GM18505 (cell line): ENCODE data around the gene AMPD2.

Experiments used
- ATAC-seq: cut with Tn5 transposase; IDR thresholded peaks from one replicate; pipeline ENCODE4 v1.9.1; 2021; ENCODE audit not compliant: unreplicated experiment
- POLR2A ChIP-seq: IDR thresholded peaks from 4 replicates; pipeline ENCODE4 v1.6.1; 2011; ENCODE audit warnings: borderline replicate concordance; ENCODE audit not compliant: insufficient read depth, insufficient read length; ENCODE audit errors: extremely low read depth

AMPD2 gene

DNA sequence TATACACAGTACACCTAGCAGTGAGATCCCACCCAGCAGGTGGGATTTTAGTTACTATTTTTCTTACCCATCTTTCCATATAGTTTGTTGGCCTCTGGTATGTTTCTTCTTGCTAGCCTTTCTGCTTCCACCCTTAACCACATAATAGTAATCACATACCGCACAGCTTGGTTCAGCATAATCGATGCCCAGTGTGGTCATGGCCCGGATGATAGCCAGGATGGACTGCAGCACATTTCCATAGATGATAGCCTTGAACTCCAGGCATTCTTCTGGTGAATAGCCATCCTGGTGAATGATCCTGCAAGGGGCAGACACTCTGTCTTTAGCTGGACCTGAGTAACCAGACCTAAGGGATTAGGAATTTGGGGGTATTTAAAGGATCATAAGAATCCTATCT, 9.8 kb upstream of the AMPD2 start:
- TF ChIP-seq POLR2A: no peak
- ATAC-seq: no peak

DNA sequence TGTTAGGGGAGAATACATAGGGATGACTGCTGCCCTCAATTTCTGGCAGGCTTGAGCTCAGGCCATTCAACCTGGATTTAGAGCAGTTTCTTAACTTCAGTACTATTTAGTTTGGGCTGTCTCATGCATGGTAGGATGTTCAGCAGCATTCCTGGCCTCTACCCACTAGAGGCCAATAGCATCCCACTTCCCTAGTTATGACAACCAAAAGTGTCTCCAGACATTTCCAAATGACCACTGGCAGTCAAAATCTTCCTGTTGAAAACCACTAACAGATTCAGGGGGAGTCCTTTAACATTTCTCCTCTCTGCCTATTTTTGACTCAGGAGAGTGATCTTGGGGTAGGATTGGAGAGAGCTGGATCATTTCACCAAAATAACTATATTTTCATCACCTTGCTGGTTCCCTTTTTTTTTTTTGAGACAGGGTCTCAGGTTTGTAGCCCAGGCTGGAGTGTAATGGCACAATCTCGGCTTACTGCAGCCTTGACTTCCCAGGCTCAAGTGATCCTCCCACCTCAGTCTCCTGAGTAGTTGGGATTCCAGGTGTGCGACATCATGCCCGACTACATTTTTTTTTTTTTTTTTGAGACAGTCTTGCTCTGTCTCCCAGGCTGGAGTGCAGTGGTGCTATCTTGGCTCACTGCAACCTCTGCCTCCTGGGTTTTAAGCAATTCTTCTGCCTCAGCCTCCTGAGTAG, 8.9 kb upstream of the AMPD2 start:
- no peak for TF ChIP-seq POLR2A
- no peak for ATAC-seq

DNA sequence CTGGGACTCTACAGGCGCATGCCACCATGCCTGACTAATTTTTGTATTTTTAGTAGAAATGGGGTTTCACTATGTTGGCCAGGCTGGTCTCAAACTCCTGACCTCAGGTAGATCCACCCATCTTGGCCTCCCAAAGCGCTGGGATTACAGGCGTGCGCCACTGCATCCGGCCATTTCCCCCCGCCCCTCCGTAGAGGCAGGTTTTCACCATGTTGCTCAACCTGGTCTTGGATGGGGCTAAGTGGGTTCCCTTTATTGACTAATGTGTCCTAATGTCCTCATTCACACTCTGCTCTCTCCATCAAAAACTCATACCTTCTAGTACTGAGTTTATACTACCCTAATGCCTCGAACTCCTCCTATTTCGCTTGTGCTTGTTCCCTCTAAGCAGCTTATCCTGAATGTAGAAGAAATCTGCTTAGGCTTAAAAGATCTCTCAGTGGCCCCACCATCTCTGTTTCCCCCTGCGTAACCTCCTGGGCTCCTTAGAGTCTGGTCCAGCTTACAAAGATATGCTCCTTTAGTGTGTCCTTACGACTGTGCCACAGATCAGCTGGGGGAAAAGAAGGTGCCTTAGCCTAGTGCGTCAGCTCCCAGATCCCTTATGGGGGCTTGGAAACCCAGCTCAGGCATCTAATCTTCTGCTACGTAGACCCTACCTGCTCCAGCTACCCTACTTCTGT, 8.2 kb upstream of the AMPD2 start:
- ATAC-seq: no peak
- TF ChIP-seq POLR2A: no peak

DNA sequence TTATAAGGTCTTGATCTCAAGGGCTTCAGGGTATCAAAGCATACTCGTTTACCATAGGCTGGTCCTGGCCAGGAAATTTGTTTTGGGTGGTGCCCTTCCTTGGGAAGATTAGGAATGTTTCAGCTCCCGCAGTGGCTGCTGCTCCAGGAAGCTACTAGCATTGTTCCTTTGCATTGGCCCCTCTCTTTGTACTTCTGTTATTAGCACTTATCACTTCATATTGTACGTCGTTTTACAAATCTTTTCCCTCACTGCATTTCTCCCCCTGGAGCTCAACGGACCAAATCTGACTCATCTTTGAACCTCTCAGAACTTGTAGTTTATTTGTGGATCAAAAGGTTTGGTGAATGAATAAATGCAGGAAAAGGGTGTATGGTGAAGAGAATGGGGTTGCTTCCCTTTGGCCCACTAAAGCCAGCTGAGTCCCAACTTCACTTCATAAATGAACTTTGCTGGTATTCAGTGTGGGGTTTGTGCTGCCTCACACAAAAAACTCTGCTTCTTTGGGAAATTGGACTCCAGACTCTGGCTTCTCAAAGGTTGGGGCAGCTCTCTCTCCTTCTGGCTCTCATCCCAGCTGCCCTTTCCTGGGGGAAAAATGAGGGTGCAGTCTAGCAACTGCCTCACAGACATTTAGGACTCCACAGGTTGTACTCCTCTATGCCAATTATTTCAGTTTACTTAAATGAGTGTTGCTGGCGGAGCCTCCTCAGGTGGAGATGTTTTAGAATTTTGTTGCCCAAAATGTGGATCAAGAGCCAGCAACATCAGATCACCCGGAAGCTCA, 6.1 kb upstream of the AMPD2 start:
- no peak for TF ChIP-seq POLR2A
- ATAC-seq: no peak

DNA sequence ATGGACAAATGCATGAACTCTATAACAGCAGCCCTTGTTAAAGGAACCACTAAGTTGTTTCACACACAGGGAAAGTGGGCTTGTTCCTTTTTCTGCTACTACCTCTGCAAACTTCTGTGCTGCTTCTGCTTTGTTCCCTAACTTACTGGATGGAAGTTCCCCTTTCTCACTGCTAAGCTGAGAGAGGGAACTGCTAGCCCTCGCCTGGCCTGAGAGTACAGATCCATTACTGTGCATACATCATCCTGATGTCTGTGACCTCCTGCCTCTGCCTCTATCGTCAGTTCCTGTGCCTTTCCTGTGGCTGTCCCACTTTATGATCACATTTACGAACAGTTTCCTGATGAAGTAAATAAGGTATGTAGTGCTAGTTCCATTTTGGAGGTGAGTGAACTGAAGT, 3.8 kb upstream of the AMPD2 start:
- no peak for ATAC-seq
- TF ChIP-seq POLR2A: no peak

DNA sequence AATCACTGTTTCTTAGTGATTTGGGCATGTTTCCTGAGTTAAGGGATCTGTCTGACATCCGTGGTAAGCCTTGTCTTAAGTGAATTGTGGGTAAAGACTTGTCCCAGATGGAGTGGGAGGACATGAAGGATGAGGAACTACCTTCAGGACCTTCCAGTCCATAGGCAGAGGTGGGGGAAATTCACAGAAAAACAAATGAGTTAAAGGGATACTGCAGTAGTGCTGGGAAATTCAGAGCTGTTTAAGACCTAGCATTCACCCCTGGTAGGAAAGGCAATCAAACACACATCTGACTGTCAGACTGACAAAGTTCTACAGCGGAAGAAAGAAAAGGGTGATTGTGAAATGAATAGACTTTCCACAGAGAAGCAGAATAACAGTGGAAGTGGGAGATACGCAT, 3.2 kb upstream of the AMPD2 start:
- ATAC-seq: no peak
- TF ChIP-seq POLR2A: no peak

DNA sequence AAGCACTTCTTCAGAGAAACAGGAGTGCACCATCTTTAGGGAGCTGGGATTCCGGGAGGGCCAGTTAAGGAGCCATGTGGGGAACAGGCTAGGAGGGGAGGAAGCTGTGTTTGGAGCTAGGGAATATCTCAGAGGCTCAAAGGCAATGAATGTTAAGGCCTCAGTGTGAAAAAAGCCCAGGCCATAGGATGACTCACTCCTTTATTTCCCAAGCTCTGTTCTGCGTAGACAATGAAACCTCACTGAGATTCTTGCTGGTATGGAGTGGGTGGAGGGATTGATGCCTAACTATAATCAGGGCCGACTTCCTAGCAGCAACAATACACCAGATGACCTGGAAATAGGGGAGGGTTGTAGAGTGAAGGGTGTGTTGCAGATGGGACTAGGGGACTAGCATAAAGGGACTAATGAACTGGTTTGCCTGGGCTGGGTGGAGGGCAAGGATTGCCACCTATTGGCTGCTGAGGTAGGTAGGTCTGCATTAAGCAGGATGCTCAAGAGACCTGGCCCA, 2.3 kb upstream of the AMPD2 start:
- ATAC-seq: no peak
- TF ChIP-seq POLR2A: no peak

DNA sequence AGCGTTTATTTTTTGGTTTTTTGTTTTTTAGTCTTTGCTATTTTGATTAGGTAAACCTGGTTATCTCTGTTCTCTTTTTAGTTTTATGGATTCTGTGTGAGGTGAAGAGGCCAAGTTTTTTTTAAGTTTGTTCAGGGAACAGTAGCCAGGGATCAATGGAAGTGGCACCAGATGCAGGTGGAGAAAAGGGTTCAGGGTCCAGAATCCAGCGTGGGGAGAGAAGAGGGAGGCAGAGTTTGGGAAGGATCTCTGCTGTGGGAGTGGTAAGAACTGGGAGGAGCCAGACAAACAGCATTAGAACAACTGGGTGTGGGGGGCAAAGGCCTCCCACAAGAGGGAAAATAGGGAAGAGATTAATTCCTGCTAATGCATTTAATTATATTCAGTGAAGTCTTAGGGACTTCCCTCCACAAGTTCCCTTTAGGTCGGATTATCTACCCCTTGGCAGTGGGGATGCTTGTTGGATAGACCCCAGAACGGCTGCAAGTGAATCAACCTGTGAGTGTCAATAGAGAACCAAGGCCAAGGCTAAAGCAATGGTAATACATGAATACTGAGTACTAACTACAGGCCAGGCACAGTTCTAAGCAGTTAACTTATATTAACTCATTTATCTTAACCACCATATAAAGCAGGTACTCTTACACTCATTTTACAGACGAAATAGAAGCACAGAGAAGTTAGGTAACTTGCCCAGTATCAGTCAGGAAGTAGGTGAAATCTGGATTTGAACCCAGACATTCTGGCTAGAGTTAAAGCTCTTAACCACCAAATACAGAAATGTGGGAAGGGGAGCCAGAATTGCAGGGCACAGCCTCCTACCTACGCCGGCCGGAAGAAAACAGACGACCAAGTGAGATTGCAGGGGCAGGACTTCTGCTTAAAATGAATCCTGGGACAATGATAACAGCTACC, 719 bp upstream of the AMPD2 start:
- no peak for ATAC-seq
- no peak for TF ChIP-seq POLR2A

DNA sequence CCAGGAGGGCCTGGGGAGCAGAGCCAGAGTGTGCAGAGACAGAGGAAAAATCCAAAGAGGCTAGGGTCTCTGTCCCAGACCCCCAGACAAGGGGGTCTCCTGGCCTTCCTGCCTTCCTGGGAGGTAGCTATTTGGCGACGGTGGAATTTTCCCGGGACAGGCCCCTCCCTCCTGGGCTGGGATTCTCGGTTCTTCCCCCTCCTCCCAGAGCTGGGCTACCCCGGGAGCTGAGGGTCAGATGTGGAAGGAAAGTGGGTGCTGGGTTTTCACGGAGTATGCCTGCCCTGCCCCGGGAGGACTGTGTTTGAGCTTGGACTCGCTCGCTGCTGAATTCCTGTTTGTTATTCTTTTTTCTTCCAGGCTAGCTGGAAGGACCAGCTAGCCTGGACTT, 759 bp downstream of the AMPD2 start:
- no peak for TF ChIP-seq POLR2A
- no peak for ATAC-seq

DNA sequence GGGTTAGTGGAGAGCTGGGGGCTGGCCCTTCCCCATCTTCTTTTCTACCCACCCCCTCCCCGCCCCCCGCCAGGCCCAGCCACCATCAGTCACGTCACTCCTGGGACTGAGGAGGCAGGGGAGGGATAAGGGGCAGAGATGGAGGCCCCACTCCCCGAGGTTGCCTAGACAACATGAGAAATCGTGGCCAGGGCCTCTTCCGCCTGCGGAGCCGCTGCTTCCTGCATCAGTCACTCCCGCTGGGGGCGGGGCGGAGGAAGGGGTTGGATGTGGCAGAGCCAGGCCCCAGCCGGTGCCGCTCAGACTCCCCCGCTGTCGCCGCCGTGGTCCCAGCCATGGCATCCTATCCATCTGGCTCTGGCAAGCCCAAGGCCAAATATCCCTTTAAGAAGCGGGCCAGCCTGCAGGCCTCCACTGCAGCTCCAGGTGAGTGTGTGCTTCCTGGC, 1.2 kb downstream of the AMPD2 start:
- TF ChIP-seq POLR2A: no peak
- peak; percentile 59 for ATAC-seq

DNA sequence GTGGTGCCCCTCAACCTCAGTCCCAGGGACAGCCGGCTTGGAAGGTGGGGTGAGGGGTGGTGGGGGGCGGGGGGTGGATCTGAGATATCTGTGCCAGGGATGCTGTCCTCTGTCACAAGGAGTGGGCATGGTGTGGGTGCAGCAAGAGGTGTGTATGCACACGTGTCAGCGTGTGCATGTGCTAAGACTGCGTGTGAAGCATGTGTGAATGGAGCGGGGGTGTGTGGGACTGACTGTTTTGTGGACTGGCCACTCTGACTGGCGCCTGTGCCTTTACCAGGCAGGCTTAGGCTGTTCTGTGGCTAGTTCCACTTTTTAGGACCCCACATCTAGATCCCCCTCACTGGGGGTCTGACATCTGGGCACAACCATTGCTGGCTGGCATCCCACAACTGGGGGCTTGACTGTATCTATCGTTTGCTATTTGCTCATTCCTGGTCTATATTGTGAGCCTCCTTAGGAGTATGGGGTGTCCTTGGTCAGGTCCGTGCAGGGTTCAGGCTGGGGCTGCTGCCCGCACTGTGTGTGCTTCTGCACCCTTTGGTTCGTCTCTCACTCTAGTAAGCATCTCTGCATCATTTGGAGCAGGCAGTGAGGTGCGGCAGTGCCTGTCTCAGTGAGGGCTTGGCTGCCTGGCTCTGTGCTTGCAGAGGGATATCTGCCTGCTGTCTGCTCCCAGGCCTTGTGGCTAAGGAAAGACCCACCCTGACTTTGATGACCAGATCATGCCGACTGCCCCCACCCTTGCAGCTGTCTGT, 1.9 kb downstream of the AMPD2 start:
- ATAC-seq: no peak
- TF ChIP-seq POLR2A: no peak
